Skin of body (tissue), 2 donors: ENCODE measurements around the gene TFB1M. TPM values are rescaled to one million over a fixed set of nuclear protein-coding genes. Genes with fewer than 3 reads are reported as not detected.
"Not testable (repeated sequence)": the region's sequence is repeated elsewhere in the genome, so short reads cannot be mapped to it uniquely, and the experiment has no call there.

ENCODE experiments used
- DNase-seq: peaks from one replicate; lab custom pipeline; 2025; lab: John Stamatoyannopoulos, UW
- total RNA-seq: library from RNA; depleted of rRNA; stranded (reverse); fragments of >200 nt; gene quantifications from one replicate; pipeline ENCODE4 v1.2.3, GENCODE V29; 2014

TFB1M gene
- total RNA-seq, 1 donor from 2014 or later: 14.6 TPM

- no peak for DNase-seq
Observed at GRCh38 chr6:155330133-155330734, 15.9 kb upstream of the TFB1M start.

DNA sequence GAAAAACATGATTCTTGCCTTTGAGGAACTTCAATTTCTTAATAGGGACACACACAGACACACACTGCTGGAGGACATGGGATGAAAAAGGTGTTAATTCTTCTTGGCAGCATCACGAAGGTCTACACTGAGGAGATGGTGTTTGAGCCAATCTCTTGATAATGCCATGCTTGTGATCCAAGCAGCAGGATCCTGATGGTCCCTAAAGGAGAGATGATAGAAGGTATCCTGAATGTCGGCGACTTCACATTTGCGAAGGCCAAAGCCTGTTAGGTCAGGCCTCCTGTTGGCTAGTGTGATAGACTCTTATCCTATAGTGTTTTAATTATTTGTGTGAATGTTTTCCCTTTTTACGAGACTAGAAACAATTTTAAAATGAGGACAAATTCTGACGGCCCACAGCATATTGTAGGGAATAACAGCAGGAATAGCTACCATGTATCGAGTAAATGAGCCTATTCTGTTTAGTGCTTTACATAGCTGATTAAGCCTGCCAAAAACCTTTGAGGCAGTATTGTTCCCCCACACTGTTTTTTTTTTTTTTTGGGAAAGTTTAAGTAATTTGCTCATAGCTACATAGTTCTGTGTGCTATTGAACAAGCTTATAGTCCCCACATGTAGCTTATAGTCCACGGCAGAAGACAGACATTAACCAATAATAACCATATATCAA is 15.3 kb upstream of the TFB1M start:
- no peak for DNase-seq

DNA sequence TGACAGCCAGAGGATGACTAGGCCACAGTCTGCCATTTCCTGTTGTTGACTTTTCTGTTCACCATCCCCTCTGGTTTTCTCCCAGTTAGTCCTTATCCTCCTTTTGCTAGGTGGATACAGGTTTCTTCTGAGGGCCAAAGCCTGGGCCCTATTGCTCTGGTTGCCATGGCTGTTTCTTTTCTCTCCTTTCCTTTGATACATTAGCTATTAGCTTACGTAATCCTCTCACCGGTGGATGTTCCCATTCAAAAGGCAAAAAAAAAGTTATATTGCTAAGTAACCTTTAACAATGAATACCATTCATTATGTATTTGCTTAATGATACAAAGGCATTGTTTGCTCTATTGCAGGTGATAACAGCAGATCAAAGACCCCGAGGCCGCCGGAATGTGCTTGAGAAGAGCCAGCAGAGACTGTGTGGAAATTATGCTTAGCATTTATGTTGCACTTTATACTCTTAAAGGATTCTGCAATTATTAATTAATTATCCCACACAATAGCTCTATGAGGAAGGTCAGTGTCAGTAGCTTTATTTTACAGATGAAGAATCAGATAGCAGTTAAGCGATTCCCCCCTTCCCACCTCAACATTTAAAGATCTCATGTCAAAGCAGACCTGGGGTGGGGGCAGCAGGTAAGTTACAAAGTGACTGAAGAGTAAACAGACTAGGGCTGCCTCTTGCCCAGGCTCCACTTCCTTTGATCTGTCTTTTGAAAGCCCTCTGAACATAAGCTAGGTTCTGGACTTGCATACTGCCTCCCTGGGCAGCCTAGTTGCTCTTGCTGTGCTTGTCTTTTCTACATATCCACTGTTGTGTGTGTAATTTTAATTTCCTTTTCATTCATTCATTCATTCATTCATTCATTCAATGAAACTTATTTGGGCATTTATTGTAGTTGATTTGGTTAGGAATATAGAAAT is 14.5 kb upstream of the TFB1M start:
- no peak for DNase-seq

DNA sequence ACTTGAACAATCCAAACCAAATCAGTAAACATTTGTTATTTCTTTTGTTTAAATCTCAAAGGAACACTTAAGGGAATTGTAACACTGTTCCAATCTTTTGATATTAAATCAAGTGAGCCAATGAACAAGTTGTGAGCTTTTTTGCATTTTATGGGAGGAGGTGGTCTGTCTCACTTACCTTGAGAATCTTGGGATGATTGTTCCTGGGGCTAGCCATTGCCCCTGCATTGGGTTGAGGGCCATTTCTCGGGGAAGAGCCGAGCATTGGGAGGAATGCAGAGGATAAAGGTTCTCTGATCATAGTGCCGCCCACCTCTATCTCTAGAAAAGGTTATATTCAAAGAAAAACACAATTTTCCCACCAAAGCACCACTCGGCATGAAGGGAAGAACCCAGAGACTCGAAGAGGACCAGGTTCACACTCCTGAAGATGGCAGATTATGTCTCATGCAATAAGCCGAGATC is 13.8 kb upstream of the TFB1M start:
- no peak for DNase-seq

DNA sequence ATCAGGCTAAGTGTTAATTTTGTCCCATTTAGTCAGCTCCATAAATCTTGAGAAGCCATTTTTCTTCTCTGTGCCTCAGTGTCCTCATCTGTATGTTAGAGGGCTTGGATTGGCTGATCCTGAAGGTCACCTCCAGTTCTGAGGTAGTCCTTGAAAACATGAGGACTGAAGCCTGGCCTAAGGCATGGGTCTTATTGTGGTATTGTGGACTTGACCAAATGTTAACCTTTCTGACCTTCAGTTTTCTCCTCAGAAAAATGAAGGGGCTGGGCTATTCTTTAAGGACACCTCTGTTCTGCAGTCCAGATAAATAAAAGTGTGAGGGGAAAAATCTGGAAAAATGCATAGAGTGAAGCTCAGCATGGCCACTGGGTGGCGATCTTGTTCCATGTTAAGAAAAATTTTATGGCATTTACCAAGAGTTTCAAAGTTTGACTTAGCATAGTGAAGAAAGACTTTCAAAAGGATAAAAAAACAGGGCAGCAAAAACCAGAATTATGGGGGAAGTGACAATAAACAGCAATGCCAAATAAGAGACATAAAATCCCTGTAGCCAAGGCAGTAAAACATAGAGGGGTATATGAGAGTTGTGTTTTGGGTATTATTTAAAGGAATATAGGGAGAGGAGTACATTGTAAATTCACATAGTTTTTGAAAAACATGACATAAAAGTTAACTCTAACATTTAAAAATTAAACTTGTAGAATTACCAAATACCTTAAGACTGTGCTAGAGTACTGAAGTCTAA is 13.2 kb upstream of the TFB1M start:
- DNase-seq: peak; percentile 75

- no peak for DNase-seq
Observed at GRCh38 chr6:155325700-155326516, 11.6 kb upstream of the TFB1M start.

- no peak for DNase-seq
Observed at GRCh38 chr6:155324993-155325392, 10.7 kb upstream of the TFB1M start.

GRCh38 chr6:155324172-155324571 is 9.9 kb upstream of the TFB1M start:
- no peak for DNase-seq

DNA sequence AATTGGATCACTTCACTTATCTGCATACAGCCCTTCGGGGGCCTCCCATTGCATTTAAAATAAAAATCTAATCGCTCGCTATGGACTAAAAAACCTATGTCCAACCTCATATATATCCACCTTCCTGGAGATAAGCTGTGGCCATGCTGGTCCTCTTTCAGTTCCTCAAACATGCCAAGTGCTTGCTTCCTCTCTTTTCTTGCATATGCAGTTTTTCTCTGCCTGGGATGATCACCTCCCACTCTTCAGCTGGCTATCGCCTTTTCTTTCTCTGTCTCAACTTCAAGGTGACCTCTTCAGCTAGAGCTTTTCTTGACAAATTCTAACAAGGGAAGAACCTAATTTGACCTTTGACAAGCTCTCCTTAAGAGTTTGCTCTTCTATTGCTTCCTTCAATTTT is 5.6 kb upstream of the TFB1M start:
- no peak for DNase-seq

DNA sequence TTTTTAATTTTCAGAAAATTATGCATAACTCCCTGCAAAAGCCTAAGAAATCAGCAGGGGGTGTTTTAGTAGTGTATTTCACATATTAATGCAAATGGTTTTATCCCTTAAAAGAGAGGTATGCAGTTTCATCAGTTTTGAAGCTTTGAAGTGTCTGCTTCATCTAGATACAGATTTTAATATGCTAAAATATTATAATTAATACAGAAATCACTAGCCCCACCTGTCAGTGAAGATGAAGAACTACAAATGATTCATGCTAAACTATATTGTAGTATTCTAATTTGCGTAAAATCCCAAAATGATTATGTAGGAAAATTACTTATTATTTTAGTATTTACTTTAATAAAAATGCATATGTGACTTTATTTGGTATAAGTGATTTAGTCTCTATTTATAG is 2.9 kb upstream of the TFB1M start:
- no peak for DNase-seq

DNA sequence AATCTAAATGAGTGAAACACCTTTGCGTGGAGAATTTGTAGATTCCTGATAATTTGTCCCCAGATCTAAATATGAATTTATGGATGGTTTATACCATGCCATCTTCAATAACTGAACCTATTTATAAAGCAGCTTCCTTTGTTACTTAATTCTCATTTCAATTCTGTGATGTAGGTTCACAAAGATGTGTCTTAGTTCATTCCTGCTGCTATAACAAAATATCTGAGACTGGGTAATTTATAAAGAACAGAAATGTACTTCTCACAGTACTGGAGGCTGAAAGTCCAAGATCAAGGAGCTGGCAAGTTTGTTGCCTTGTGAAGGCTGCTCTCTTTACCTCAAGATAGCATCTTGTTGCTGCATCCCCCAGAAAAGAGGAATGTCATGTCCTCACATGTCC is 2.1 kb upstream of the TFB1M start:
- DNase-seq: no peak

DNA sequence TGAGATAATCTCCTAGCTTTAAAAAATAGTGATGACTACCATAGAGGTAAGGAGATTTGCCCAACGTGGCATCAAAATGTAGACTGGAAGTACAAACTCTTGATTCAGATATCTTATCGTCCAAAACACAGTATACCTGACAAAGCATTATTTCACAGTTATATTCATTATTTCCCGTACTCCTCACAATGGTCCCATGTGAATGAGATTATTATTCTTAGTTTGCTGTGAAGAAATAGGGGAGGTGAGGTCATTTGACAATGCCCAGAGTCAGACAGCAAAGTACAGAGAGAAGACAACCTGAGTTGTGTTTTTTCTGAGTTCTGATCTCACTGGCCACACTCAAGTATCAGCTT is 1.2 kb upstream of the TFB1M start:
- DNase-seq: no peak

- DNase-seq: peak; percentile 91
Observed at GRCh38 chr6:155314773-155315515, 660 bp upstream of the TFB1M start.

DNA sequence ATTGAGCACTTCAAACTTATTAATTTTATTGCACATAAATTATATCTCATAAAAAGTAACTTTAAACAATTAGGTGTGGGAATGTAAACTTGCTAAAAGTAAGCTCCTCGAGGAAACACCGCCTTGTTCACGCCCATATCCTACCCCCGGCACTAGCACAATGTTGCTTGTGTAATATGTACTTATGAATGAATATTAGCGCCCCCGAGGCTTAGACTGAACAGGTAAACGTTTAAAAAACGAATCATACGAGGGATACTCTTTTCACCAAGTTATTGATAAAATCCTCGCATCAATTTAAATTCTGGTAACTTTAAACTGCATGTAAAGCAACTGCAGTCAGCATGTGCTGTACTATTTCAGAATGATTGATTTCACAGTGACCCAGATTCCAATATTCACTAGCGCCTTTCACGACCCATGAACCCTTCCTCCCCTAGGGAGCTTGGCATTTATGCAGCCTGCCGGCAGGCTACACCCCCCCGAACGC is 637 bp downstream of the TFB1M start:
- DNase-seq: peak; percentile 7

GRCh38 chr6:155312950-155313349 is 1.3 kb downstream of the TFB1M start:
- not testable (repeated sequence) for DNase-seq

- no peak for DNase-seq
Observed at GRCh38 chr6:155311583-155311982, 2.7 kb downstream of the TFB1M start.

GRCh38 chr6:155311086-155311485 is 3.2 kb downstream of the TFB1M start:
- no peak for DNase-seq

DNA sequence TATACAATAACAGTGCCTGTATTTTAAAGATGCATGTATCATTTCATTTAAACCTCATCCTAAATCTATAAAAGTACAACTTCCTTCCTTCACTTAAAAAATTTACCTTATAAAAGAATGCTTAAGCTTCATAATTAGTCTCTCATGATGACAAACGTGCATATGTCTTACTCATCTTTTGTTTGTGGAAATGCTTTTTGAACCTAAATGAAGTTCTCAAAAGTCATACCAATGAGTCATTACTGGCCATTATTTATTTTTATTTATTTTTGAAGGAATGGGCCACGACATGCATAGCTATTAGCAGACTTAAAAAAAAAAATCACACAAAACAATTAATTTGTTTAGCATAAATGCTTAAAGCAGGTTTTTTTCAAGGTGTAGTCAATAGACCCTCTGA is 3.7 kb downstream of the TFB1M start:
- DNase-seq: no peak

- DNase-seq: no peak
Observed at GRCh38 chr6:155309150-155309549, 5.1 kb downstream of the TFB1M start.

GRCh38 chr6:155306958-155307357 is 7.3 kb downstream of the TFB1M start:
- no peak for DNase-seq
